ENCODE data around the gene P2RY8.
"Not testable (repeated sequence)": the region's sequence is repeated elsewhere in the genome, so short reads cannot be mapped to it uniquely, and the experiment has no call there.

P2RY8 gene
- 88.0 to 603 (median 254) reads per million in 9 experiments for total RNA-seq

DNA sequence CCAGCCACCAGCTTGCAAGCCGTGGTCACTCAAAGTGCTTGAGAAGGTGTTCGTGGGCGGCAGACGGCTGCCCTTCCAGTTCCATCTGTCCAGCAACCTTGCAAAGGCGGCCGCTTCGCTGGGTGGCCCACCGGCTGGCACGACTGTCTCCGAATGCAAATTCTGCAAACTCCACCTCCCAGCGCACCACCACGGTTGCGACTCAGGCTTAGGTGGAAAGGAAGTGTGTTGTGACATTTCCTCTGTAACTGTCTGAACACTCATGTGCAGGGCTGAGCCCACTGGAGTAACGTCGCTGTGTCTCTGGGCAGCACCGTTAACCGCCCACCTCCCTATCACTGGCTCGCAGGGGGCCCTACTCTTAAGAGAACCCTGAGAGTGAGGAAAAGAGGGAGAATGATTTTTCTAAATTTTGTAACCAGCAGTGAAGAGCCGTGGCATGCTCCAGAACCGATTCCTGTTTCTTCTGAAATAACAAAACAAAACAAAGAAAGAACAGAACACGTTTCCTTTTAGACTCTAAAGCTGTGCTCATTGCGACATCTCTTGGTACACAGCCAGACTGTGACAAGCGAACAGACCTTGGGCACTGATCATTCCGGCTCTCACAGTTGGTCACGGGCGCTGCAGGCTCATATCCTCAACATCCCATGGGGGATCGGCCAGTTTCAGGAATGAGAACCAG is at the start of gene P2RY8:
Gene P2RY8, minus strand, starts transcription at position 155 of the 685 bp plus-strand sequence. CDS start 70,627 bp downstream, outside the sequence.
- Mint-ChIP-seq H3K9me3 (no peaks in the 10 kb centered on the region), H3K27me3 (no peaks in the 10 kb centered on the region), H3K36me3 (ENCODE audit: insufficient read depth) (peaks cover 47% of the 10 kb centered on the region), H3K4me3 (peak within 1 kb of the TSS; percentile 97 to 98), H3K27ac (peak within 1 kb of the TSS; percentile 97 to 99), H3K4me1 (ENCODE audit: low read depth in 2 of 2) (peaks cover 20 to 21% of the 10 kb centered on the region in 2 donors)
- DNase-seq (peak; percentile 74 to 83 (median 74)), ATAC-seq (replicated peaks) (peak; percentile 82)

DNA sequence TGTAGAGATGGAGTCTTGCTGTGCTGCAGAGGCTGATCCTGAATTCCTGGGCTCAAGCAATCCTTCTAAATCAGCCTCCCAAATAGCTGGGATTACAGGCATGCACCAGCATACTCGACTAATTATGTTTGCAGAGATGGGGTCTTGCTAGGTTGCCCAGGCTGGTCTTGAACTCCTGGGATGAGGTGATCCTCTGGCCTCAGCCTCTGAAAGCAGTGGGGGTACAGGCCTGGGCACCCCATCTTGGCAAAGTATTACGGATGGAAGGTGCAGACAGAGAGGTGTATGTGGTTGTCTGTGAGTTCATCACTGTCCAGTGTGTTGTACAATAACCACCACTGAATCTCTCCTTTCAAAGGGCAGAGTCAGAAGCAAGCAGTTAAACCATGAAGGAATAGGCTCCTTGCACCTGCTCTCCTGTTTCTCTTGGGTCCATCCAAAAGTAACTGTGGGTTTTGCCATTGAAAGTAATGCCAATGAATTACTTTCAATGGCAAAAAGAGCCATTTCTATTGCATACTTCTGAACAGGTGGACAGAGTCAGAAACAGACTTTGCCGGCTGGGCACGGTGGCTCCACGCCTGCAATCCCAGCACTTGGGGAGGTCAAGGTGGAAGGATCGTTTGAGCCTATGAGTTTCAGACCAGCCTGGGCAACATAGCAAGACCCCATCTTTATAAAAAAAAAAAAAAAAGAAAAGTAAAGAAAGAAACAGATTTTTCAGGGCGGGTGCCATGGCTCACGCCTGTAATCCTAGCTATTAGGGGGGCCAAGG is 47.4 kb upstream of the P2RY8 start:
- DNase-seq (no peak), ATAC-seq (replicated peaks) (no peak)
- Mint-ChIP-seq H3K27ac (no peak overlapping the region), H3K4me1 (ENCODE audit: low read depth in 2 of 2) (peaks cover 12 to 20% of the 10 kb centered on the region in 2 donors), H3K27me3 (no peaks in the 10 kb centered on the region), H3K9me3 (no peaks in the 10 kb centered on the region), H3K4me3 (no peak overlapping the region), H3K36me3 (ENCODE audit: insufficient read depth) (peaks cover 4% of the 10 kb centered on the region)

DNA sequence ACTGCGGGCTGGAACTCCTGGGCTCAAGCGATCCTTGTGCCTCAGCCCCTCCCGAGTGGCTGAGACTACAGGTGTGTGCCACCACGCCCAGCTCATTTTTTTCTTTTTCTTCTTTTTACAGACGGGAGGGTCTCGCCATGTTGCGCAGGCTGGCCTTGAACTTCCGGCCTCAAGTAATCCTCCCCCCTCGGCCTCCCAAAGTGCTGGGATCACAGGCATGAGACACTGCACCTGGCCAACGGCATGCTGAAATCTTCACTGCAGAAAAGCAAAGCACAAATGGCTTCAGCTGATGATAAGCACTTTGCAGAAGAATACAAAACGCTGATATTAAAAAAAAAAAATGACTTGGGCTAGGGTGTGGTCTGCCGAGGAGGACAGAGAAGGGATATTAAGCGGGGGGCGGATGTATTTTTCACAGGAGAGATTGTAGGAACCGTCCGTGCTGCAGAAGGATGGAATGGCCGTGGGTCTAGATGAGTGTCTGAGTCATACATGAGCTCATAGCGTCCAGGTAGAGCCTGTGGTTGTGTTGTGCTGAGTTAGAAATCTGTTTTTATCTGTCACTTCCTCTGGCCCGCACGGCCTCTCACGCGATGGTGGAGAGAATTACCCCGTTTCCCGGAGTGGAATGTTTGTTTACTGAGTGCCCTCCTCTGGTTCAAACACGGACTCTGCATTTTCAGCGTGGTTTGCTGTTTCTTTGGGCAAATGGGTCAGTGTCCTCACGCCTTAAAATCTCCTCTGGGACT is 45.9 kb upstream of the P2RY8 start:
- Mint-ChIP-seq H3K4me3 (peak overlapping the region; percentile 45 to 66), H3K9me3 (no peaks in the 10 kb centered on the region), H3K27ac (peak overlapping the region; percentile 78 to 88), H3K4me1 (ENCODE audit: low read depth in 2 of 2) (peaks cover 12 to 20% of the 10 kb centered on the region in 2 donors), H3K27me3 (no peaks in the 10 kb centered on the region), H3K36me3 (ENCODE audit: insufficient read depth) (peaks cover 4% of the 10 kb centered on the region)
- peak in 1 of 3 experiments; percentile 26 for DNase-seq
- ATAC-seq (replicated peaks), result peak; percentile 86

DNA sequence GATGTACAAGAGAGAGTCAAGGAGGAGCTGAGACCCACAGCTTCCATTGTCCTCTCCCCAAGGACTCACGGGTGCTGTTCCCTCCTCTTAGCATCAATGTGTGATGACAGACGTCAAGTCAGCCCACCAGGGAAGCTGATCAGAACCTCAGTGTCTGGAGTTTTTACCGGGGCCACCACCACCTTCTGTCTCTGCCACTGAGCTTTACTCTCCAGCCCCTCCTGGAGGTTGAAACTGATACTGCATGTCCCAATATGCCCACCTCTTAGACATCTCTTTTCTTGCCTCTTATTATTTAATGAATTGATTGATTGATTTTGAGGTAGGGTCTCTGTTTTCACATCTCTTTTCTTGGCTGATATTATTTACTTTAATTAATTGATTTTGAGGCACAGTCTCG is 44.1 kb upstream of the P2RY8 start:
- Mint-ChIP-seq H3K4me1 (ENCODE audit: low read depth in 2 of 2) (peaks cover 12 to 20% of the 10 kb centered on the region in 2 donors), H3K4me3 (peak overlapping the region in 1 of 2 donors; percentile 28), H3K27ac (no peak overlapping the region), H3K27me3 (no peaks in the 10 kb centered on the region), H3K36me3 (ENCODE audit: insufficient read depth) (peaks cover 4% of the 10 kb centered on the region), H3K9me3 (no peaks in the 10 kb centered on the region)
- DNase-seq (peak; percentile 78 to 91 (median 78)), ATAC-seq (replicated peaks) (peak; percentile 79)

GRCh38 chrX:1578511-1579173 is 41.7 kb upstream of the P2RY8 start:
- Mint-ChIP-seq H3K4me3 (no peak overlapping the region), H3K9me3 (no peaks in the 10 kb centered on the region), H3K36me3 (ENCODE audit: insufficient read depth) (peaks cover 4% of the 10 kb centered on the region), H3K4me1 (ENCODE audit: low read depth in 2 of 2) (peaks cover 12 to 19% of the 10 kb centered on the region in 2 donors), H3K27me3 (no peaks in the 10 kb centered on the region), H3K27ac (no peak overlapping the region)
- peak in 1 of 3 experiments; percentile 0 for DNase-seq
- no peak for ATAC-seq (replicated peaks)

DNA sequence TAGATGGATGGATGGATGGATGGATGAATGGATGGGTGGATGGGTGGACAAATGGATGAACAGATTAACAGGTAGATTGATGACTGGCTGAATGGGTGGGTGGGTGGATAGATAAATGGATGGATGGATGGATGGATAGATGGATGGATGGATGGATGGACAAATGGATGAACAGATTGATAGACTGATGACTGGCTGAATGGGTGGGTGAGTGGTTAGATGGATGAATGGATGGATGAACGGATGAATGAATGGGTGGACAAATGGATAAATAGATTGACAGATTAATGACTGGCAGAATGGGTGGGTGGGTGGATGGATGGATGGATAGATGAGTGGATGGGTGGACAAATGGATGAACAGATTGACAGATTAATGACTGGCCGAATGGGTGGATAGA is 40.9 kb upstream of the P2RY8 start:
- DNase-seq, result no peak
- no peaks in the 10 kb centered on the region for H3K9me3 Mint-ChIP-seq
- no peak overlapping the region for H3K4me3 Mint-ChIP-seq
- H3K4me1 Mint-ChIP-seq (ENCODE audit: low read depth in 2 of 2), result peaks cover 6 to 11% of the 10 kb centered on the region in 2 donors
- peaks cover 4% of the 10 kb centered on the region for H3K36me3 Mint-ChIP-seq (ENCODE audit: insufficient read depth)
- H3K27me3 Mint-ChIP-seq, result no peaks in the 10 kb centered on the region
- H3K27ac Mint-ChIP-seq, result no peak overlapping the region
- ATAC-seq (replicated peaks), result no peak

- peak; percentile 62 for ATAC-seq (replicated peaks)
- Mint-ChIP-seq H3K9me3 (no peaks in the 10 kb centered on the region), H3K4me3 (no peak overlapping the region), H3K27me3 (no peaks in the 10 kb centered on the region), H3K36me3 (ENCODE audit: insufficient read depth) (peaks cover 4% of the 10 kb centered on the region), H3K4me1 (ENCODE audit: low read depth in 2 of 2) (peaks cover 4 to 7% of the 10 kb centered on the region in 2 donors), H3K27ac (no peak overlapping the region)
- peak in 1 of 3 experiments; percentile 1 for DNase-seq
Observed at GRCh38 chrX:1576201-1576992, 39.4 kb upstream of the P2RY8 start.

DNA sequence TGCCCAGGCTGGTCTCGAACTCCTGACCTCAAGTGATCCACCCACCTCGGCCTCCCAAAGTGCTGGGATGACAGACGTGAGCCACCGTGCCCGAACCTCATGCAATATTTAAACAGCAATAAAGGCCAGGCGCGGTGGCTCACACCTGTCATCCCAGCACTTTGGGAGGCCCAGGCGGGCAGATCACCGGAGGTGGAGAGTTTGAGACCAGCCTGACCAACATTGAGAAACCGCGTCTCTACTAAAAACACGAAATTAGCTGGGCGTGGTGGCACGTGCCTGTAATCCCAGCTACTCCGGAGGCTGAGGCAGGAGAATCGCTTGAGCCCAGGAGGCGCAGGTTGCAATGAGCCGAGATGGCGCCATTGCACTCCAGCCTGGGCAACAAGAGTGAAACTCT is 37.2 kb upstream of the P2RY8 start:
- not testable (repeated sequence) for ATAC-seq (replicated peaks); H3K27ac Mint-ChIP-seq; H3K4me3 Mint-ChIP-seq; H3K9me3 Mint-ChIP-seq; H3K27me3 Mint-ChIP-seq
- peak in 1 of 3 experiments; percentile 0 for DNase-seq
- H3K4me1 Mint-ChIP-seq (ENCODE audit: low read depth in 2 of 2), result peaks cover 8 to 14% of the 10 kb centered on the region in 2 donors
- H3K36me3 Mint-ChIP-seq (ENCODE audit: insufficient read depth), result peaks cover 11% of the 10 kb centered on the region

- H3K4me3 Mint-ChIP-seq, result no peak overlapping the region
- DNase-seq (no peak), ATAC-seq (replicated peaks) (no peak)
- H3K27ac Mint-ChIP-seq, result no peak overlapping the region
- peaks cover 0 to 8% of the 10 kb centered on the region in 2 donors for H3K27me3 Mint-ChIP-seq
- peaks cover 10% of the 10 kb centered on the region for H3K36me3 Mint-ChIP-seq (ENCODE audit: insufficient read depth)
- H3K4me1 Mint-ChIP-seq (ENCODE audit: low read depth in 2 of 2), result peaks cover 18 to 32% of the 10 kb centered on the region in 2 donors
- no peaks in the 10 kb centered on the region for H3K9me3 Mint-ChIP-seq
Observed at GRCh38 chrX:1564750-1565683, 28.0 kb upstream of the P2RY8 start.

- peaks cover 17 to 26% of the 10 kb centered on the region in 2 donors for H3K4me1 Mint-ChIP-seq (ENCODE audit: low read depth in 2 of 2)
- H3K36me3 Mint-ChIP-seq (ENCODE audit: insufficient read depth); H3K4me3 Mint-ChIP-seq; DNase-seq; H3K9me3 Mint-ChIP-seq; H3K27me3 Mint-ChIP-seq; ATAC-seq (replicated peaks): not testable (repeated sequence)
- peak overlapping the region in 1 of 2 donors; percentile 54 for H3K27ac Mint-ChIP-seq
Observed at GRCh38 chrX:1564077-1564476, 27.1 kb upstream of the P2RY8 start.

GRCh38 chrX:1561164-1561563 is 24.2 kb upstream of the P2RY8 start:
- H3K4me3 Mint-ChIP-seq, result peak overlapping the region; percentile 3 to 23
- no peak for DNase-seq
- peak overlapping the region; percentile 44 to 90 for H3K27ac Mint-ChIP-seq
- peaks cover 30 to 36% of the 10 kb centered on the region in 2 donors for H3K4me1 Mint-ChIP-seq (ENCODE audit: low read depth in 2 of 2)
- peaks cover 4% of the 10 kb centered on the region for H3K36me3 Mint-ChIP-seq (ENCODE audit: insufficient read depth)
- H3K9me3 Mint-ChIP-seq, result peaks cover 0 to 8% of the 10 kb centered on the region in 2 donors
- no peak for ATAC-seq (replicated peaks)
- H3K27me3 Mint-ChIP-seq, result peaks cover 0 to 8% of the 10 kb centered on the region in 2 donors

Data from effector memory CD8-positive, alpha-beta T cell (primary cell).